NOMO-1 (cell line): Measurements from ENCODE around the gene NIF3L1.
"Not testable (repeated sequence)": the region's sequence is repeated elsewhere in the genome, so short reads cannot be mapped to it uniquely, and the experiment has no call there.

Experiments used
- DNase-seq, 2 experiments: peaks; one replicate each; lab custom pipeline; 2025; ENCODE audit not compliant: unreplicated experiment in 2 of 2; lab: John Stamatoyannopoulos, UW

The NIF3L1 gene

DNA sequence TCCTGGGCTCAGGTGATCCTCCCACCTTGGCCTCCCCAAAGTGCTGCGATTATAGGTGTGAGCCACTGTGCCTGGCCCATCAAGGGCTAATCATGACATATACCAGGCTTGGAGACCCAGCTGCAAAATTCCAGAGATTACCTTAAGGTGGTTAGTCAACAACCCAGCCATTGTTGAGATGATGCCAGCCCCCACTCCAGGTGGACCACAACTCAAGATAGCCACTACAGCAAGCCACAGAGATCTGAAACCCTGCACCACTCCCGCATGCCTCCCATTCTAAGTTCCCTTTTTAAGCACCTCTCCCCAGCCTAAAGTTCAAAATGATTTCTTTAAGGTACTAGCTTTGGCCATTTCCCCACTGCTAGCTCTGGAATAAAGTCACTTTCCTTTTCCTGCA is 20.2 kb upstream of the NIF3L1 start:
- no peak for DNase-seq

DNA sequence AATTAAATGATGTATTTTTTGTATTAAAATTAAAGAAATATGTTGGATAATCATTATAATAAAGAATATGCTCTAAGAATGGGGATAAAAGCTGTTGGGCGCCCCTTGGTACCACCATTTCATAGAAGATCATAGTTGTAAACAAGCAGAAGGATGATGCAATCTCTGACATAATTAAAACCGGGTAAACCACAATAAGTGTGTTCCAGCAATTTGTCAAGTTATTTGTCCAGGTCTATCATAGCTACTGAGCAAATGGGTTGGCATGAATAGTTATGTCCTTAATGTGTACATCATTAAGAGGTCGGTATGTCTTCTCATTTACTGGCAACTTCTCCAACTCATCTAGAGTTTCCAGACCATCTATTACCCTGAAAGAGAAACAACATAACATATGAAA is 18.0 kb upstream of the NIF3L1 start:
- peak in 1 of 2 experiments; percentile 40 for DNase-seq

DNA sequence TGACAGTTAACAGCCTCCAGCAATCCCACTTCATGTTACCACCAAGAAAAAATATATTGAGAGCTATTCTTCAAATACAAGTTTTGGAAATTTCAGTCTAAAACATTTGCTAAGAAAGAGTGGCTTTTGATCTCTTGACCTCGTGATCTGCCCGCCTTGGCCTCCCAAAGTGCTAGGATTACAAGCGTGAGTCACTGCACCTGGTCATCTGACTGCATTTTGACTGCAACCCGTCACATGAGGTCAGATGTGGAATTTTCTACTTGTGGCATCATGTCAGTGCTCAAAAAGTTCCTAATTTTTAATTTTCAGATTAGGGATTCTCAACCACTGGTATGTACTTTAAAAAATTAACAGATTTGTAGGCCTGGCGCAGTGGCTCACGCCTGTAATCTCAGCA is 15.6 kb upstream of the NIF3L1 start:
- DNase-seq = no peak

DNA sequence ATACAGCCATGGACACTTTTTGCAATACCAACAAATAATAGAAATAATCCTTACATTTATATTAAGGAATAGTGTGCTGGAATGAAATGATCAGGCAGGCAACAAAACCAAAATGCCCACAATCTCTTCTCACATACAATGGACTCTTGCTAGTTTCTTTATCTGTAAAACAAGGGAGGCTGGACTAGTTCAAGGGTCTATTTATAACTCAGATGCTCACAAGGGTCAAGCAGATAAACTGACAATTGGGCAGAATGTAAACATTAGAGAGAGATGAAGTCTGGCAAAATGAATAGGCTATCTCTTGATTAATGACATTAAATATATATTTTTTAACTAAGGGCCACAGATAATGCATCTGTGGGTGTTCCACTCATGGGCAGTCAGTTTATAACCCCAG is 11.7 kb upstream of the NIF3L1 start:
- DNase-seq = no peak

DNA sequence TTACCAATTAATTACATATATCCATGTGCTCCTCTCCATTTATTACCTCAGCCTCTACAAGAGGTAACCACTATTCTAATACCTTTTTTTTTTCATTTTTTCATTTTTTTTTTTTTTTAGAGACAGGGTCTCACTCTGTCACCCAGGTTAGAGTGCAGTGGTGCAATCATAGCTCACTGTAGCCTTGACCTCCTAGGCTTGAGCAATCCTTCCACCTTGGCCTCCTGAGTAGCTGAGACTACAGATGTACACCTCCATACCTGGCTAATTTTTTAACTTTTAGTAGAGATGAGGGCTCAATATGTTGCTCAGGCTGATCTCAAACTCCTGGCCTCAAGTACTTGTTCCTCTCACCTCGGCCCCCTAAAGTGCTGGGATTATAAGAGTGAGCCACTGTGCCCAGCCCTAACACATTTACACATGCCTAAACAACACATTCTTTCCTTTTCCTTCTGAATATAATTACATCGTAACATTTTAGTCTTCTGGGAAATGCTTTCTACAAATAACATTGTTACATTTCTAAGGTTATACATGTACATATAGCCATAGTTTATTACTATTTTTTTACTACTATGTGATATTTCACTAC is 10.8 kb upstream of the NIF3L1 start:
- no peak for DNase-seq

DNA sequence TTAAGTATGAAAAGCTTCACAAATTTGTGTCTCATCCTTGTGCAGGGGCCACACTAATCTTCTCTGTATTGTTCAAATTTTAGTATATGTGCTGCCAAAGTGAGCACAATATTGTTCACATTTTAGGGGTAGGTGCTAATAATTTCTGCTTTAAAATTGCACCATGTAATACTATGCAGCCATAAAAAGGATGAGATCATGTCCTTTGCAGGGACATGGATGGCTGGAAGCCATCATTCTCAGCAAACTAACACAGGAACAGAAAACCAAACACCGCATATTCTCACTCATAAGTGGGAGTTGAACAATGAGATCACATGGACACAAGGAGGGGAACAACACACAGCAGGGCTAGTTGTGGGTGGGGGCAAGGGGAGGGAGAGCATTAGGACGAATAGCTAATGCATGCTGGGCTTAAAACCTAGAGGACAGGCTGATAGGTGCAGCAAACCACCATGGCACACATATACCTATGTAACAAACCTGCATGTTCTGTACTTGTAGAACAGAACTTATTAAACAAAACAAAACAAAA is 7.4 kb upstream of the NIF3L1 start:
- DNase-seq = not testable (repeated sequence)

DNA sequence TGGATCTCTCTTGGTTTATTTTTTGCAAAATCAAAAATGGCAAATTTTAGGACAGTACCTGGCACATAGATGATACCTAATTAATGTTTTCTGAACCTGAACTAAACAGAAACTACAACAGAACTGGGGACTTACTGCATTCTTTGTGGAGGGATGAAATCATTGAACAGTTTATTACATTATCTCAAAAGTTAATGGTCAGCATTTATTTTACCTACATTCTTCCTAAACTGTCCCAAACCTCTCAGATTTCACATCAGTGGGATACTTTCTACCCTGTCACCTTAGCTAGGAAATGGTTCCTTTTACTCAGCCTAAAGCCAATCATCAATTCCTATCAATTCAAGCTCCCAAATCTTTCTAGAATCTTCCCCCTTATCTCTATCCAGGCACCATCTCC is 10.3 kb downstream of the NIF3L1 start:
- no peak for DNase-seq

DNA sequence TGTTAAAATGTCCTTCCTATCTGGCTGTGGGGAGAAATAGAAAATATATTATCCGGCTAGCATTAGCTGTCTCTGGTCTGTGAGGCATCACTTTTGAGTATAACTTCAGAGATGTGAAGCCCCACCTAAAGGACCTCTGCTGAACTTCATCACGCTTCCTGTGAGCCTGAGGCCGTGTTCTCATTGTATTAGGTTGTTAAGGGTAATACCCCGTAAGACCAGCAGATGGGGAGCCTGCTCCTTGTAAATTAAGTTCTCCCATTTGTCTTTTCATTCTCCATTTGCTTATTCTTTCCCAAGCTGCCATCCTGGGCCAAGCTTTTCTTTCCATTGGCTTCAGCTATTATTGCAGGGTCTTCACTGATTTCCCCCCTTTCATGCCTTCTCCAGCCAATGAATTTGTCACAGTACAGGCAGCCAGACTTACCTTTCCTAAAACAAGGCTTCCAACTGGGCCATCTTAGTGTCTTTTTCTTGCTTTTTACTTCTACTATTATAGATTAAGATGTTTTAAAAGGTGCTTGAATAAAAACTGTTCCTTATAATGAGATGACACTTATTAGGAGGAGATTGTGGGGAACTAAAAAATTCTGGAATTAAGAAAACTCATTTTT is 12.4 kb downstream of the NIF3L1 start:
- DNase-seq = peak; percentile 63 to 87

DNA sequence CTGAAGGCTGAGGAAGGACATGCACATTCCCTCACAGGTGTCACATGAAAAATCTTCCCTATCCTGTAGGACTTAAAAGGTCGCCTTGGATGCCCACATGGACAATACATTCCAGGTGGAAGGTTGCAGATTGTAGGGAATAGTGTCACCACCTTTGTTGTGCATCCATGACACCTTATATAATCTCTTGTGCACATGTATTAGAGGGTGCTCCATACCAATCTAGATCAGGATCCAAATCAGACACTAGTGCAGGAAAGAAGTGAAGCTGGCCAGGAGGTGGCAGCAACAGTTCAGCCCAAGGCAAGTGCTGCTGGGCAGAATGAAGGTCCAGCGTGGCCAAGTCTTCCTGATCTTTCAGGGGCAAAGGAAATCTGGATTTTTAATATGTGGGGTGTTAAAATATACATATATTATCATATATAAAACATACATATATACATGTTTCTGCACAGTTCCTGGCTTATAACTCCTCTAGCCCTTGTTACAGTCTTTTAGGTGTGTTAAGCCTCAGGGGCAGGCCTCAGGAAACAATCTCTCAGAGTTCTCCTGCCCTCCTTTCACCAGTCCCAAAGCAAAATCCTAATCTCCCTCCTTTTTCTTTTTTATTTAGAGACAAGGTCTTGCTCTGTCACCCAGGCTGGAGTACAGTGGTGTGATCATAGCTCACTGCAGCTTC is 16.6 kb downstream of the NIF3L1 start:
- peak; percentile 37 to 49 for DNase-seq

DNA sequence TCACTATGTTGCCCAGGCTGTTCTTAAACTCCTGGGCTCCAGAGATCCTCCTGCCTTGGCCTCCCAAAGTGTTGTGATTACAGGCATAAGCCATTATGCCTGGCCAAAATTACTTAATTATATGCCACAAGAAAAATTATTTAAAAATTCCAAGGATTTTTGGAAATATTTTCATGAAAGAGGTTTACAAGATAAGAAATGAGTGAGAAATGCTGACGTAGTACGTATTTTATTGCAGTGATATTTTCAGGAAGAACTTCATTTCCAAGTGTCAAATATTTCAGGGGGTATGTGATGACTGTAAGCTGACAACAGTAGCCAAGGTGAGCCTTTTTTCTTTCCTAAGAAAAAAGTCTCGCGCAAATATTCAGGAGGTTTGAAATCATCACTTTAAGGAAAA is 20.8 kb downstream of the NIF3L1 start:
- no peak for DNase-seq

DNA sequence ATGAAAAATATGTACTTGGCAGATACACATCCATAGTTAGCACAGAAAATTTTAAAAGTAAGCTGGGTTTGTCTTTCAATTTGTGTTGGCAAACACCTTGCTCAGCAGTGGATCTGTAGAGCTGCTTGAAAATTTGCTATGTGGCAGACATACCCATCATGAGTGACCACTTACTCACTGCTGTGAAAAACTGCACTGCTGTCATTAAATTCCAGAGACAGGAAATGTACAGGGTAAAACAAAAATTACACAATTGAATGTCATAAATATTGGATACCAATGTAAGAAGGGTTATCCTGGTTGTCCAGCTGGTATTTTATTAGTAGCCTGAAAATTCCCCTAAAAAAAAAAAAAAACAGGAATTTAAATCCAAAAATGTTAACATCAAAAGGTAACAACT is 24.5 kb downstream of the NIF3L1 start:
- no peak for DNase-seq

DNA sequence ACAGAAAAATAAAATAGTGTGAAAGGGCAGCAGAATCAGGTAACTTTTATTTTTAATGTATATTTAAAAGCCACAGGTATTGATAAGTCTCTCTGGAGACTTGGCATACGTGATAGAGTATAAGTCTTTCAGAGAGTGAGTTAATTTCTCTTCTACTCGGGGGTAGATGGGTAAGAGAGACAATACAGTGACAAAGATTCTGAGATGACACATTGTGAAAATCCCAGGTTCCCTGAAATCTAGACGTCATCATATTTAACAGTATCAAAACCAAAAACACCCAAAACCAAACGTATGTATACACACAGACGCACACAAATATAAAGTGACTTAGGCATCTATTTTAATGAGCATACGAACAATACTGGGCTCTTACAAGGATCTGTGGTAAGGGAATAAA is 33.3 kb downstream of the NIF3L1 start:
- no peak for DNase-seq

DNA sequence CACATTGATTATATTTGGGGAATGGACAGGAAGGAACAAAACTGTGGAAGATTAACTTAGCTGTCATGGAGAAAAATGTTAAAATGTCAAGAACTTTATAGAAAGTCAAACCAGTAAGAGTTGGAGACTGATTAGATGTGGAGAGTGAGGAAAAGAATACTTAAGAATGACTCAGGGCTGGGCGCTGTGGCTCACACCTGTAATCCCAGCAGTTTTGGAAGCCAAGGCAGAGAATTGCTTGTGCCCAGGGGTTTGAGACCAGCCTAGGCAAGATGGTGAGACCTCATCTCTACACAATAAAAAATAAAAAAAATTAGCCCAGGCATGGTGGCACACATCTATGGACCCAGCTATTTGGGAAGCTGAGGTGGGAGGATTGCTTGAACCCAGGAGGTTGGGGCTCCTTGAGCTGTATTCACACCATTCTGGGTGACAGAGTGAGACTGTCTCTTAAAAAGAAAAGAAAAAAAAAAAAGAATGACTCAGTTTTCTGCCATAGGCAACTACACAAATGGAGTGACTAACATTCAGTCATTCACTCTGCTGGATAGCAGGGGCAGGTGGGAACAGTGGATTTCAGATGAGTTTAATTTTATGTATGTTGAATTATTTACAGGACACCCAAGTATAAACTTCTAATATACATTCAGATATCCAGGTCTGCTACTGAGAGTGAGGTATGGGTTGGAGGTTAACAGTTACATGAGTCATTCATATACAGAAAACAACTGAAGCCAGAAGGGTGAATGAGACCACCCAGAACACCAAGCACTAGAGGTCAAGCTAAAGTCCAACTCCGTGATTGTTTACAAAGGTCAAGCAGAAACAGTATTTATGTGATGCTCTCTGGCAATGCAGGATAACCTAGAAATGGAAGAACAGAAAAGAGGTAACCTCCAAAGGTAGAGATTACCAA is 40.4 kb downstream of the NIF3L1 start:
- no peak for DNase-seq

DNA sequence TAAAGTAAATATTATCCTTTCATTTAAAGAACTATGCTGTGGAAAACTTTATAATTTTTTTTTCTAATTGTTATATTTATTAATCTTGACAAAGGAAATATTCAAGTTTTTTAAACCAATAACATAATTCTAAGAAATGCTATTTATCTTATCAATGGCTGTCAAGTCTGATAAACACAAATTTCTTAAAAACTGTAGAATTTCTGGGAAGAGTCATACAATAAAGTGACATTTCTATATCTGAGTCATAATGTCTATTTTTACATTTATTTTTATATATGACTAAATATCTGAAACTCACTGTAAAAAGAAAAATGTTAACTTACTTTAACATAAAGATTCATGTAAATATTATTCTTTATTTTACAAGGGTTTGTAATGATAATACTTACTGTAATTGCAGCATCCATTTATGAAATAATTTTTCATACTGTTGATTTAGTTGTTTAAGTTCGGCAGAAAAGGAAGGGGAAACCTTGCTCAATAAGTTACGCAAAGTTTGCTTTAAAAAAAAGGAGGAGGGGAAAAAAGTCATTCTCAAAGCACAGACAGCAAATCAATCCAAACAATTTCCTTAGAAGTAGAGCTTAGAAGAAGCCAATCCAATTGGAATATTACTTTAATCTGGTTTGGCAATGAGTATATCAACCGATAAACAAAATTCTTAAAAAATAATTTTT is 41.9 kb downstream of the NIF3L1 start:
- peak; percentile 19 to 75 for DNase-seq

DNA sequence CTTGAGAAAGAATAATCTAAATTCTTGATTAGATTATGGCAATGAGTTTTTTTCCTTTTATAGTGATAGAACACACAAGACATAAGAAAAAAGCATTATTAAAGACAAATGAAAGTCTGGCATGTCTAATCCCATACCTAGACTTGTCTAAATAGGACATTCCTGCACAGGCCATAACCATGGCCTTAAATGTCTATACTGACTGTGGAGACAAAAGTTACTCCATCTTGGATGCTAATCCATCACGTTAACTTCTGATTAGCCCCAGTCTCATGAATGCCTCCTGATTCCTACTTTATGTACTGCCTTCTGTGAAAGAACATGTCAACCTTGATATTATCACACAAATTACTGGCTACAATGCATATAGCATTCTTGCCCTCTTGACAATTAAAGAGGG is 50.7 kb downstream of the NIF3L1 start:
- DNase-seq = no peak

DNA sequence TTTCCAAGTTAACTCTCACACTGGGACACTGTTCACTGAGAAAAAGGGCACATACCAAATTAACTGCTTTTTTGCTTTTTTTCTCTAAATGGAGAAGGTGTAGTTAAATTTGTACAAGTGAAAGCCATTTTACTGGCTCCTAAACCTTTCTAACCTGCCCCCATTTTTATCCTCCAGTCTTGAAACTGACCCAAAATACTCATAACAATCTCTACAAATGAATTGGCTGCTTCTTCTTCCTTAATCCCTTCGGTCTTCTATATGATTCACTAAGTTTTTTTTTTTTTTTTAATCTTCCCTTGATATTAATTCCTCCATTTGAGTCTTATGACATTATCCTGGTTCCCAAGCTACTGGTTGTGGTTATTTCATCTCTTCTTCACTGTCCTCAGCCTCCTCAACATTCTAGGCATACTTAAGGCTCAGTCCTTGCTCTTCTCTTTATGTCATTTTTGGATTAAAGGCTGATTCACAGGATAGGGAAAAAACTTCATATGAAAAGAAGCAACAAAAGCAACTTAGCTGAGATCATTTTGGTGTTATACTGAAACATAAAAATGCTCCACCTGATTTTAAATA is 54.4 kb downstream of the NIF3L1 start:
- DNase-seq = no peak

DNA sequence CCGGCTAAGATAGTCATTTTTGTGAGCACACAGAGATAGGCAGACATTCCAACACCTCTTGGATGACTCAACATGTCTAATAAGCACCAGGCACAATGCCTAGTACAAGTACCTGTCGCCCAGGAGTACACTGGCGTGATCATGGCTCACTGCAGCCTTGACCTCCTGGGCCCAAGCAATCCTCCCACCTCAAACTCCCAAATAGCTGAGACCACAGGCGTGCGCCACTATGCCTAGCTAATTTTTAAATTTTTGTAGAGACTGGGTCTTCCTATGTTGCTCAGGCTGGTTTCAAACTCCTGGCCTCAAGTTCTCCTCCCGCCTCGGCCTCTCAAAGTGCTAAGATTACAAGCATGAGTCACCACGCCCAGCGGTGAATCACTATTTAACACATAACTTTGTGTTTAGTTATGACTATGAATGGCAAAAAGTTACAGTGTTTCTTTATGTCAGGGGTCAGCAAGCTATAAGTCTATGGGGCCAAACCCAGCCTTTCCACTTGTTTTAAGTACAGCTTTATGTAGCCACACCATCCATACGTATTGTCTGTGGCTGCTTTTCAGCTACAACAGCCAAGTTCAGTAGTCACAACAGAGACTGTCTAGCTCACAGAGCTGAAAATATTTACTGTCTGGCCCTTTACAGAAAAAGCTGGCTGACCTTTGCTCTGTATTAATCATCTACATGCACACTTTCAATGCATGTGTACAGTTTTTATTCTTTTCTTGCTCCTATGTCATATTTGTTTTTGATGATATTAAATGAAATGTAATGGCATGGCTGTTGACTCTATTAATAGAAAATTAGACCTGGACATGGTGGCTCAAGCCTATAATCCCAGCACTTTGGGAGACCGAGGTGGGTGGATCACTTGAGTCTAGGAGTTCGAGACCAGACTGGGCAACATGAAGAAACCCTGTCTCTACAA is 55.6 kb downstream of the NIF3L1 start:
- no peak for DNase-seq

DNA sequence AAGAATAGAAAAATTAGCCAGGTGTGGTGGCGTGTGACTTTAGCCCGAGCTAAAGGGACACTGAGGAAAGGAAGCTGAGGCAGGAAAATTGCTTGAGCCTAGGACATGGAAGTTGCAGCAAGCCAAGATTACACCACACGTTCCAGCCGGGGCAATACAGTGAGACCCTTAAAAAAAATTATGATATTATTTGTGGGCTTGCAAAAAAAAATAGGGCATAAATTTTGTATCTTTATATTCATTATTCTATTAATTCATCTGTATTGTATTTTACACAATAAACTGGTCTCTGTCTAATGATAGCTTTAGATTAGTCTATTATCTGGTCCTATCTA is 56.2 kb downstream of the NIF3L1 start:
- DNase-seq = no peak

DNA sequence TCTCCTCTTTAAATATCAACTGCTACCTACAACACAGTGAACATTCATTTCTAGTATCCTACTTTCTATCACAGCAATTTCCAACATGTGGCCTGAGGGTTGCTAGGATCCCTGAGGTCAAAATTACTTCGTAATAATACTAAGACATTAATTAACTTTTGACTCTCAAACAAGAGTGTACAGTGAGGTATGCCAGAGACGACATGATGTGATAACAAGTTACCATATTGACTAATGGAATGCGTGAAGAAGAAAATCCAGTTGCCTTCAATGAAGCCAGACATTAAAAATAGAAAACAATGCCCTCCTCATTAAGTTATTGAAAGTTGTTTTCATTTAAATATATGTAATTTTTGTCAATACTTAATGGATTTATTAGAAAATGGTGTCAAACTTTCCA is 61.2 kb downstream of the NIF3L1 start:
- no peak for DNase-seq
